Type B pancreatic cell (in vitro differentiated cells): ENCODE measurements around the gene COL4A1. TPM values are rescaled to one million over a fixed set of nuclear protein-coding genes. Genes with fewer than 3 reads are reported as not detected.

ENCODE experiments used
- DNase-seq: peaks from one replicate; pipeline ENCODE4 v3.0.0; 2021; ENCODE audit warnings: mixed read lengths; ENCODE audit not compliant: unreplicated experiment; ENCODE audit errors: extremely low spot score
- H3K27ac Mint-ChIP-seq: 2 replicates; pipeline ENCODE4 v1.8.0; 2021; ENCODE audit warnings: mild to moderate bottlenecking, mixed read lengths
- H3K27me3 Mint-ChIP-seq: 2 replicates; pipeline ENCODE4 v1.8.0; 2021; ENCODE audit warnings: mixed read lengths
- H3K36me3 Mint-ChIP-seq: 2 replicates; pipeline ENCODE4 v1.8.0; 2021; ENCODE audit warnings: mixed read lengths
- H3K4me1 Mint-ChIP-seq: one replicate; pipeline ENCODE4 v1.8.0; 2021; ENCODE audit warnings: mixed read lengths; ENCODE audit not compliant: unreplicated experiment
- H3K4me3 Mint-ChIP-seq: 2 replicates; pipeline ENCODE4 v1.8.0; 2021; ENCODE audit warnings: mild to moderate bottlenecking, mixed read lengths
- H3K9me3 Mint-ChIP-seq: 2 replicates; pipeline ENCODE4 v1.8.0; 2021; ENCODE audit warnings: mixed read lengths
- total RNA-seq: library from RNA; stranded (reverse); gene quantifications from 2 replicates; pipeline ENCODE4 v1.2.1, GENCODE V29; 2021; ENCODE audit warnings: low replicate concordance
- TF ChIP-seq, protein P1 (sequence below): fragments of 200-600 bp; sonication (generic); conservative IDR thresholded peaks from 2 replicates; pipeline ENCODE4 v1.5.0; 2021; ENCODE audit warnings: antibody characterized with exemption, mild to moderate bottlenecking

The COL4A1 gene
- total RNA-seq, 1 donor from 2014 or later = 83.6 TPM

DNA sequence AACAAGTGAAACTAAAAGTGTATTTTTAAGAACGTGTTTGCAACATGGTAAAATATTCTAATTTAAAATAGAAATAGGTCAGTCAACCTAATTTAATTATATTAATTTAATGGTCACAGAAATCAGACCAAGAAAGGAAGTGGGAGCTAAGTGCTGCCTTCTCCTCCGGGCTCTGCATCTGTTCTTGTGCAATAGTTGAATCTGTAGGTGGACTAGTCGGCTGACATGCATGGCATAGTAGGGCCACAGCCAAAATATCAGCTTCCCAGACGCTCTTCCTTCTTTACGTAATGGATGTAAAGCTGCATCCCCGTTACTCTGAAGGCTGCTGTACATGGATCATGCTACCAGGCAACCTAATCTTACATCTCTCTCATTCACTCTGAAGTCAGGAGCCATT is 47.3 kb downstream of the COL4A1 start:
- Mint-ChIP-seq H3K36me3 (no peaks in the 10 kb centered on the region), H3K27ac (no peak overlapping the region), H3K9me3 (no peaks in the 10 kb centered on the region), H3K4me3 (no peak overlapping the region), H3K4me1 (peaks cover 18% of the 10 kb centered on the region), H3K27me3 (peaks cover 3% of the 10 kb centered on the region)
- DNase-seq = no peak
- TF ChIP-seq, protein P1, sequence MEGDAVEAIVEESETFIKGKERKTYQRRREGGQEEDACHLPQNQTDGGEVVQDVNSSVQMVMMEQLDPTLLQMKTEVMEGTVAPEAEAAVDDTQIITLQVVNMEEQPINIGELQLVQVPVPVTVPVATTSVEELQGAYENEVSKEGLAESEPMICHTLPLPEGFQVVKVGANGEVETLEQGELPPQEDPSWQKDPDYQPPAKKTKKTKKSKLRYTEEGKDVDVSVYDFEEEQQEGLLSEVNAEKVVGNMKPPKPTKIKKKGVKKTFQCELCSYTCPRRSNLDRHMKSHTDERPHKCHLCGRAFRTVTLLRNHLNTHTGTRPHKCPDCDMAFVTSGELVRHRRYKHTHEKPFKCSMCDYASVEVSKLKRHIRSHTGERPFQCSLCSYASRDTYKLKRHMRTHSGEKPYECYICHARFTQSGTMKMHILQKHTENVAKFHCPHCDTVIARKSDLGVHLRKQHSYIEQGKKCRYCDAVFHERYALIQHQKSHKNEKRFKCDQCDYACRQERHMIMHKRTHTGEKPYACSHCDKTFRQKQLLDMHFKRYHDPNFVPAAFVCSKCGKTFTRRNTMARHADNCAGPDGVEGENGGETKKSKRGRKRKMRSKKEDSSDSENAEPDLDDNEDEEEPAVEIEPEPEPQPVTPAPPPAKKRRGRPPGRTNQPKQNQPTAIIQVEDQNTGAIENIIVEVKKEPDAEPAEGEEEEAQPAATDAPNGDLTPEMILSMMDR = no peak

- H3K4me3 Mint-ChIP-seq = no peak overlapping the region
- no peaks in the 10 kb centered on the region for H3K9me3 Mint-ChIP-seq
- TF ChIP-seq, protein P1 = no peak
- no peak overlapping the region for H3K27ac Mint-ChIP-seq
- DNase-seq = no peak
- H3K36me3 Mint-ChIP-seq = no peaks in the 10 kb centered on the region
- peaks cover 3% of the 10 kb centered on the region for H3K27me3 Mint-ChIP-seq
- peaks cover 16% of the 10 kb centered on the region for H3K4me1 Mint-ChIP-seq
These were observed 47.9 kb downstream of the COL4A1 start for GRCh38 chr13:110258876-110259631.

- H3K9me3 Mint-ChIP-seq = no peaks in the 10 kb centered on the region
- H3K4me3 Mint-ChIP-seq = no peak overlapping the region
- DNase-seq = no peak
- no peak overlapping the region for H3K27ac Mint-ChIP-seq
- peaks cover 6% of the 10 kb centered on the region for H3K4me1 Mint-ChIP-seq
- no peaks in the 10 kb centered on the region for H3K36me3 Mint-ChIP-seq
- TF ChIP-seq, protein P1 = no peak
- peaks cover 3% of the 10 kb centered on the region for H3K27me3 Mint-ChIP-seq
These were observed 49.5 kb downstream of the COL4A1 start for GRCh38 chr13:110257408-110257807.

DNA sequence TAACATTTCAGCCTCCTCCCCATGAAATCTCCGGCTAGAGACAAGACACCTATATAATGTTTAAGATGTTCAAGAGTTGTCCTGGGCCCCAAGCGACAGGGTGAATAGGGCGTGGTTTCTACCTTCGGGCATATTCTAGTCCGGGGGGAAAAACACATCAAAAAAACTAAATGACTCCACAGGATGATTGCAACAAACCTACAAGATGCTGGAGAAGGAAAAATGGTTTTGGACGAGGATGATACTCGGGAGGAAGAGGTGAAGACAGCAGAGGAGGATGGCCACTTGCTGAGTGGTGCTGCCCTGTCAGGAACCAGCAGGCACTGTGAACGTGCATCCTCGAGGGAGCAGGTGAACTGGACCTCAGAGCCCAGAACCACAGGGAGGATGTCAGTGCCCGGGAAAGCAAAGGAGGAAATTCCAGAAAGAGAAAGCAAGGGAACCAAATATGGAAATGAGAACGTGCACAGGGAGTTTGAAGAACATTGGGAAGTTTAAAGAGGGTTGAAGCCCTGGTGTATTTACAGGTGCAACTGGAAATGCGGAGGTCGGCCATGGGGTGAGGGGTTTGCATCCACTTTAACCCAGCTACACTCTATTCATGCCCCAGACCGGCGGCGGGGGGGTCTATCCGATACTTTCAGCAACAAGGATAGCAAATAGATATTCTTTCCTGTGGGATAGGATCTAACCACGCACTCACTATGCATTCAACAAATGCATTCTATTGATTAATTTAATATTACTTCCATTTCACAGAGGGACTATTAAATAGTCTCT is 50.6 kb downstream of the COL4A1 start:
- Mint-ChIP-seq H3K4me1 (no peaks in the 10 kb centered on the region), H3K36me3 (no peaks in the 10 kb centered on the region), H3K27ac (no peak overlapping the region), H3K4me3 (no peak overlapping the region), H3K9me3 (no peaks in the 10 kb centered on the region), H3K27me3 (peaks cover 3% of the 10 kb centered on the region)
- TF ChIP-seq, protein P1 = no peak
- DNase-seq = no peak

- H3K4me3 Mint-ChIP-seq = no peak overlapping the region
- TF ChIP-seq, protein P1 = no peak
- peaks cover 3% of the 10 kb centered on the region for H3K27me3 Mint-ChIP-seq
- H3K27ac Mint-ChIP-seq = no peak overlapping the region
- H3K9me3 Mint-ChIP-seq = no peaks in the 10 kb centered on the region
- H3K4me1 Mint-ChIP-seq = peaks cover 8% of the 10 kb centered on the region
- DNase-seq = no peak
- H3K36me3 Mint-ChIP-seq = no peaks in the 10 kb centered on the region
These were observed 52.0 kb downstream of the COL4A1 start for GRCh38 chr13:110254751-110255553.
